GM18499 (cell line): ENCODE results near the gene ARMH3.
"Not testable (repeated sequence)": the region's sequence is repeated elsewhere in the genome, so short reads cannot be mapped to it uniquely, and the experiment has no call there.

Experiments used
- ATAC-seq: cut with Tn5 transposase; IDR thresholded peaks from one replicate; pipeline ENCODE4 v1.9.1; 2021; ENCODE audit warnings: moderate number of reproducible peaks; ENCODE audit not compliant: insufficient read depth, unreplicated experiment

The ARMH3 gene

GRCh38 chr10:102046095-102046494 is 9.9 kb downstream of the ARMH3 start:
- no peak for ATAC-seq

DNA sequence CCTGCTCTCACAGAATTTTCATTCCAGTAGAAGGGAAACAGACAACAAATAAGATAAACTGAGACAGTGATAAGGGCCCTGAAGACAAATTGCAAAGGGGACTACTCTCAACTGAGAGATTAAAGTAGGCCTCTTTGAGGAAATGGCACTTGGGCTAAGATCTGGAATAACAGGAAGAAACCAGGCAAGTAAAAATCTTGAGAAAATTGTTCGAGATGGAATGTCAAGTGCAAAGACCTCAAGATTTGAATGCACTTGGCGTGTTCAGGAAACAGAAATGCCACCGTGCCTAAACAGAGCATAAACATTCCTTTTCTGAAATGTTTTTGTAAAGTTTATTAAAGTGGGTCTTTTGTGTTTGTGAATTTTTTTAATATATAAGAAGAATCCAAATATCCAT is 10.7 kb downstream of the ARMH3 start:
- no peak for ATAC-seq

- ATAC-seq, result no peak
Measured at GRCh38 chr10:102040305-102041050, 15.5 kb downstream of the ARMH3 start.

DNA sequence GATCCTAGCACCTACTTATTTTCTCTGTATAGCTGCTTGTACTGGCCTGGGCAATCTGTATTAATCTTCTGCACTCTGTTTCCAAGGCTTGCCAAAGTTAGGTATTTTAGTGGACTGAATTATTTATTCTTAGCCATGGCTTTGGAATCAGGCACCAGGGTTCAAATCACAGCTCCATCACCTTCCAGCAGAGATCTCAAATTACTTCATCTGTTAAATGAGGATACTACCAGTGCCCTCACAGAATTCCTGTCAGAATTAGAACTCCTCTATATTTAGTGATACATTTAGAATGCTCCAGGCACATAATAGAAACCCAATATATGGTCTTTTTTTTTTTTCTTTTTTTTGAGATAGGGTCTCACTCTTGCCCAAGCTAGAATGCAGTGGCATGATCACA is 17.6 kb downstream of the ARMH3 start:
- no peak for ATAC-seq

GRCh38 chr10:102035807-102036206 is 20.2 kb downstream of the ARMH3 start:
- not testable (repeated sequence) for ATAC-seq

DNA sequence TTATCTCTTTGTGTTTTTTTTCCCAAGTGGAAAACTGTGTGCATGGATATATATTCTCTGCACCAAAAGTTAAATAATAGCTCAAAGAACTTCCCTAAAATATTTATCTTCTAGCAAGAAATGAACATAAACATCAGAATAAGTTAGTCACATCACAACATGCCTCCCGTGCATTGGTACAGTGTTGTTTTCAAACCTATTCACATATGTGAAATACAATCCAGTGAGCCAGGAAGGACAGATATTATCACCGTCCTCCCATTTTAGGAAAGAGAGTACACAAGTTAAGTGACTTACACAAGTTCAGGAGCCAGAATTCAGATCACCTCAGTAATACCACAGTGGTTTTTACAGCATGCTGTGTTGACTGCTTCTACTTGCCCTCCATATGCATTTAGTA is 22.2 kb downstream of the ARMH3 start:
- ATAC-seq, result no peak

- ATAC-seq, result no peak
Measured at GRCh38 chr10:102027261-102027660, 28.7 kb downstream of the ARMH3 start.

- no peak for ATAC-seq
Measured at GRCh38 chr10:102024799-102025198, 31.2 kb downstream of the ARMH3 start.

- no peak for ATAC-seq
Measured at GRCh38 chr10:102020938-102021337, 35.0 kb downstream of the ARMH3 start.

- no peak for ATAC-seq
Measured at GRCh38 chr10:102017295-102017694, 38.7 kb downstream of the ARMH3 start.

GRCh38 chr10:102016416-102016815 is 39.6 kb downstream of the ARMH3 start:
- ATAC-seq, result no peak

DNA sequence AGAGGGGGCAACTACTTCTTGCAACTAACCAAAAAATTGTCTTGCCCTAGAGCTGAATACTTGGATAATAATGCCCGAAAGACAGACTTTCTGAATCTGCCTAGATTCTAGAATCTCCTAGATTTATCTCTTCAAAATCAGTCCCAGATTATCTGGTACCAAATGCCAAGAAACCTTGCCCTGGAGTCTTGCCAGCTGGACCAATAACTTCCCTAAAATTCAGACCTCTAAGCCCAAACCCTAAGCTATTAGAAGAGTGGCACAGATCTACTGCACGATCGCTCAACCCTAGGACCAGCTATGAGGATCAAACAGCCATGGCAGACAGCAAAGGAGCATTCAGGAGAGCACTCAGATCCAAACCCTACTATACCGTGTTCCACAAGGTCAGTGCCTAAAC is 45.0 kb downstream of the ARMH3 start:
- no peak for ATAC-seq

DNA sequence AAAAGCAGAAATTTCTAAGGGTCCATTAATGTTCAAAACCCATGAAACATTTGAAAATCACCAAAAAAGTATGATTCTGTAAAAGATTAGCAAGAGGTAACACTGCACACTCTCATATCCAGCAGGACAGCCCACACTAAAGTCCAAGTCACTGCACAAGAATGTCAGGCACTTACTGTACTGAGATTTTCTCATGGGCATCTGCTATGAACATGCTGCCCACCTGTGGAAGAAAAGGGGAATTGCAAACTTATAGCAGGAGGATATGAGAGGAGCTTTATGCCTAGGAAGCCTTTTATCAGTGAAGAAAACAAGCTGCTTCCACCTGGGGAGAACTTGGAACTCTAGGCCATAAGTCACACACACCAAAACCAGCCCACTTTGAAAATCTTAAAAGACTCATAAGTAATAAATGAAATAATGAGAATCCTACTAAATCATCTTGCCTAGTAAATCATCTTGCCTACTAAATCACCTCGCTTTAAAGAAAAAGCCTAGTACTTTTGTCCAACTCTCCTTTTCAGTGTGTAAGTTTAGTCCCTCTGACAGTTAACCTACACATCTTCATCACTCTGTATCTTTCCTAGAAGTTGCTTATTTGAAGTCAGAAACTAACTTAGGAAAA is 46.1 kb downstream of the ARMH3 start:
- no peak for ATAC-seq

DNA sequence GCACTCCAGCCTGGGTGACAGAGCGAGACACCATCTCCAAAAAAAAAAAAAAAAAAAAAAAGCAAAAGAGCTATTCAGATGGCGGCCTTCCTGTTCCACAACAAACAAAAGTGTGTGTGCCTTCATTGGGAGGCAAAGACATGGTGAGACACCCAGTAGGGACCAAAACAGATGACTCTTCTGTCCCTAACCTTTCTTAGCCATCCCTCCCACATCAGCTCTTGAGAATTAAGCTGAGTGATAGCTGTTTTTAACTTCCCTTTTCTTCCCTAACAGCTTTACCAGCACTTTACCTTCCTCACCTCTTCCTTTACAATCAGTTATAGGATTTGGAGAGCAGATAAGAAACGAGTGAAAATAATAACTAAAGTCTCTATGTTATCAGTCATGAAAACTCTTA is 48.2 kb downstream of the ARMH3 start:
- ATAC-seq, result no peak

DNA sequence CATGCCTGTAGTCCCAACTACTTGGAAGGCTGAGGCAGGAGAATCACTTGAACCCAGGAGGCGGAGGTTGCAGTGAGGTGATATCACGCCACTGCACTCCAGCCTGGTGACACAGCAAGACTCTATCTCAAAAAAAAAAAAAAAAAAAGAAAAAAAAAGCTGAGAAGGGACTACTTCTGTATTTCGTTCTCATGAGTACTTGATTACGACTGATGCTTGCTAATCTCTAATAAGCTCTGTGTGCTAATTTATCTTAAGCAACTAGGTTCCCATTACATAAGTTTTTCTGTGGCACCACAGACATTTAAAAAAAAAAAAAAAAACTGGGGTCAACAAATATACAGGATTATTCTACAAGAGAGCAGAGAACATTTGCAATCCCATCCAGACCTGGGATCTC is 48.9 kb downstream of the ARMH3 start:
- not testable (repeated sequence) for ATAC-seq

DNA sequence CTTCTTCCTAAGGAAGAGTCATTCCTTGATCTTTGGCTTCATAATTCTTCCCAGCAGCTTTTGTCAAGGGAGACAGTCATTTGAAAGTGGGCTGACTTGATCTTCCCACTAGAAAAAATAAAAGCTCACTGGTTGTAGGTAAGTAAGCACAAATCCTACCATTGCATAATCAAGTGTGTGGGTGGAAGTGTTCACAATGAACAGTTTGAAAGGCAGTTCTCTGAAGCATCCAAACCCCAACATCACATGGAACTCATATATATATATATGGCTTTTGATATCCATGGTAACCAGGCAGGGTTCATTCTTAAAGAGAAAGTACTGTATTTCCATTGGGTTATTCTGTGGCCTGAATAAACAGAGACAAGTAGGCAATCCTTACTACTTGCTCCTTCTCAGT is 51.6 kb downstream of the ARMH3 start:
- no peak for ATAC-seq

DNA sequence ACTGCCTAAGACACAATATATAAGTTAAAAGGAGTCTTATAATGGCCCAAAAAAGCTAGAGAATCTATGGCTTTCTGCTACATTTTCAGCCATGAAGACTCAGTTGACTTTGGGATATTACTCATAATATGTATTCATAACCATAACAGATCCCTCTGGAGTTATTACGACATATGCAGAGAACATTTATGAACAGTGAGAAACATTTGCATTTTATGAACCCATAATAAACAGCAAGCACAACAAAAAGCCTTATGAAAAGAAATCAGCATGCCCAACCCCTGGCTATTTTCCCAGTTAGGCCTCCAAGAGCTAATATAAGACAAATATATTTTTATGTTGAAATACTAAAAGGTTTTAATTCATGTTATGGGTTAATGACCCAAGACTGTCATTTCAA is 52.4 kb downstream of the ARMH3 start:
- no peak for ATAC-seq

DNA sequence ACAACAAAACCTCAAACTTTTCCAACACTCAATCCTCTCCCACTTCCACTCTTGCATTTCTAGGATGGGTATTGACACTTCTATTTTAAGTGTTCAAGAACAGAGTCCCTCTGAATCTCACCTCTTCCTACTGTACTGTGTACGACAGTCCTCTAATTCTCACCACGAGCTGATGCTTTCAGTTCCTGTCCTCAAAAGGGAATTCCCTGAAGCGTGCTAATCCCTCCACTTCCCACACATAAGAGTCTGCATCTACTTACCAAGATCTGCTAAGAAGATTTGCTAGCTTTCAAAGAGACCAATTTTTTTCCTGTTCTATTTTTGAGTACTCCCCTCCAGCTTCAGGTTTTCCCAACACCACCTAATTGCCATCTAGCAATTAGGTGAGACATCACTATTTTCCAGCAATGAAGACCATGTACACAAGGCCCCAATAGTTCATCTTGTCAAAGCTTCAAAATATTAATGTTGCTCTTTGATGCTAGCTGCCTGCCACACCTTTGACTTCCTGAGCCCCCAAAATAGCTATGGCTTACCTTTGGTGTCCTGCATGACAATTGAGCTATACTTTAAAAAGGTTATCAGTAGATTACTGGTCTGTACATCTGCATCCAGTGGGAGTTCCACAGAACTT is 54.4 kb downstream of the ARMH3 start:
- ATAC-seq, result peak; percentile 68

DNA sequence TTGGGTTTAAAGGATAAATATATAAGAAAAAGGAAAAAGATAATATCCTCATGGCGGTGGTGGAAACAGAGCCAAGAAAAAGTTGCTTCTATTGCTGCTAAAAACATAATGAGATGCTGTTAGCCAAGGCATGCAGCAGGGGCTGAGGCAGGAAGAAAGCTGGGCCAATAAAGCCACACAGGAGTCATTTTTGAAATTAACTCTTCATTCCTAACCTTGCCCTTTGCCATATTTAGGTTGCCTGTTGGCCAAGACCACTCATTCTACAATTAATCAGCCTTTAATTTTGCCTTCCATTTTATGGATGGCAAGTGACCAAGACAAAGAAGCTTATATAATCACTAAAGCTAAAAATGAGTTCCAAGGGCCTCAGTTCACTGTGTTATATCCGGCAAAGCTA is 58.2 kb downstream of the ARMH3 start:
- ATAC-seq, result no peak

DNA sequence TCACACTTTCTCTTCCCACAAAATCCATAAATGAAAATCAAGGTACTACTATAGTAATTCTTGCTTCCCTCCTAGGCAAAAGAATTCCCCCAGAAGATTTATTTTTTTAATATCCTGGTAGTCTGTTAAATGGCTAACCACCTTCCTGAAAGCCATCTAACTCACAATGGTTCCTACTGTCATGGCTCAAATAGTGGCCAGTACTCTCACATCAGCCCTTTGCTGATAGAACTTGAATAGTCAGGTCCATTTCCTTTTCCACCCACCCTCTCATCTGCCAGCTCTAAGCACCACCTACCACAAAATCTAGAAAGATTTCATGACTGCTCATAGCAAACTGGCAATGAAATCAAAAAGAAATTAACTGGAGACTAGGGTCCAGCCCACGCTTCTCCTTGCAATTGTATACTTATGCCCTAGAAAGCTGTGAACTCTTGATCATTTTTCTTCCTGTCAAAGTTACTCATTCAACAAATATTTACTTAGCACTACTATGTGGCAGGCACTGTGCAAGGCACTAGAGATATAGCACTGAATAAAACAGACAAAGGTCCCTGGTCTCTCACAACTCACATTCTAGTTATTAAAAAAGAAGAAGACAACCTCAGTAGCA is 60.4 kb downstream of the ARMH3 start:
- no peak for ATAC-seq

DNA sequence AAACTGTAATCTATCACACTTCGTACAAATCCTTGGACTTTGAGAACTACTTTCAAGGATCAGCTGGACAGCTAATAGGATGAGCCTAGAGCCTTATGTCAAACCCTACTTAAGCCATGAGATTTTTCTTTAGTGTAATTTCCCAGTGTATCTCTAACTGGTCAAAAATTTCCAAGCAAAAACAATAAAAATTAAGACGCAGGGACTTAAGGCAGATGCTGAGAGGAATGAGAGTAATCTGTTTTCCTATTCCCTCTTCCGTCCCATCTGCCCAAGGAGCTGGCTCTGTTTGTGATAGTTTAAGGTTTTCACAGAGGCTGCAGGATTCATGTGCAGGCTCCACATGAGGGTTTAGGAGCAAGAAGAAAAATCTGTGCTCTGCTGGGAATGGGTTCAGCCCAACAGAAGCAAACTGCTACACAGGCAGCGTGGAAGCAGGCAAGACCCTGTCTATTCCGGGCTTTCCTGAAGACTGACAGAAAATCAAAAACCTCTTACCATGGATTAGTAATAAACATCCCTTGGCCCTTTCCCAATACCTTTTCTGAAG is 62.2 kb downstream of the ARMH3 start:
- no peak for ATAC-seq
